WERI-Rb-1 (cell line): Measurements from ENCODE around the gene PTPN1.
A peak's percentile ranks its signal among the peaks of the same experiment; 100 is the strongest.

Experiments used
- DNase-seq: peaks from one replicate; pipeline ENCODE4 v3.0.0-alpha.2; 2020
- H3K27ac ChIP-seq: fragments of 250-450 bp; sonication (Bioruptor Pico); 2 replicates; pipeline ENCODE4 v1.5.1; 2020; ENCODE audit warnings: mild to moderate bottlenecking, moderate library complexity
- H3K27me3 ChIP-seq: fragments of 250-450 bp; sonication (Bioruptor Pico); 2 replicates; pipeline ENCODE4 v1.5.1; 2021; ENCODE audit warnings: mild to moderate bottlenecking, low read depth, moderate library complexity; ENCODE audit not compliant: insufficient read depth, severe bottlenecking
- H3K36me3 ChIP-seq: fragments of 250-450 bp; sonication (Bioruptor Pico); 2 replicates; pipeline ENCODE4 v1.5.1; 2020; ENCODE audit warnings: mild to moderate bottlenecking, moderate library complexity
- H3K4me3 ChIP-seq: 2 replicates; pipeline ENCODE4 v1.5.1; 2011; ENCODE audit warnings: low read depth, mild to moderate bottlenecking, control low read depth, low read length
- H3K9me3 ChIP-seq: fragments of 250-450 bp; sonication (Bioruptor Pico); 2 replicates; pipeline ENCODE4 v1.5.1; 2021; ENCODE audit warnings: mild to moderate bottlenecking, moderate library complexity; ENCODE audit not compliant: severe bottlenecking
- TF ChIP-seq, protein P1 (sequence below): IDR thresholded peaks from 2 replicates; pipeline ENCODE4 v1.5.1; 2011; ENCODE audit warnings: low read depth, mild to moderate bottlenecking, control low read depth, inconsistent platforms, low read length

Gene PTPN1

GRCh38 chr20:50594231-50594590 lies 84.0 kb downstream of the PTPN1 start:
- Histone ChIP-seq H3K27me3 (no peaks in the 10 kb centered on the region), H3K36me3 (no peaks in the 10 kb centered on the region), H3K4me3 (no peak overlapping the region), H3K27ac (no peak overlapping the region), H3K9me3 (no peaks in the 10 kb centered on the region)
- DNase-seq = no peak
- TF ChIP-seq, protein P1, sequence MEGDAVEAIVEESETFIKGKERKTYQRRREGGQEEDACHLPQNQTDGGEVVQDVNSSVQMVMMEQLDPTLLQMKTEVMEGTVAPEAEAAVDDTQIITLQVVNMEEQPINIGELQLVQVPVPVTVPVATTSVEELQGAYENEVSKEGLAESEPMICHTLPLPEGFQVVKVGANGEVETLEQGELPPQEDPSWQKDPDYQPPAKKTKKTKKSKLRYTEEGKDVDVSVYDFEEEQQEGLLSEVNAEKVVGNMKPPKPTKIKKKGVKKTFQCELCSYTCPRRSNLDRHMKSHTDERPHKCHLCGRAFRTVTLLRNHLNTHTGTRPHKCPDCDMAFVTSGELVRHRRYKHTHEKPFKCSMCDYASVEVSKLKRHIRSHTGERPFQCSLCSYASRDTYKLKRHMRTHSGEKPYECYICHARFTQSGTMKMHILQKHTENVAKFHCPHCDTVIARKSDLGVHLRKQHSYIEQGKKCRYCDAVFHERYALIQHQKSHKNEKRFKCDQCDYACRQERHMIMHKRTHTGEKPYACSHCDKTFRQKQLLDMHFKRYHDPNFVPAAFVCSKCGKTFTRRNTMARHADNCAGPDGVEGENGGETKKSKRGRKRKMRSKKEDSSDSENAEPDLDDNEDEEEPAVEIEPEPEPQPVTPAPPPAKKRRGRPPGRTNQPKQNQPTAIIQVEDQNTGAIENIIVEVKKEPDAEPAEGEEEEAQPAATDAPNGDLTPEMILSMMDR = no peak

GRCh38 chr20:50594591-50595432 lies 84.6 kb downstream of the PTPN1 start:
- no peaks in the 10 kb centered on the region for H3K36me3 ChIP-seq
- peak; percentile 36 for DNase-seq
- TF ChIP-seq, protein P1 = no peak

DNA sequence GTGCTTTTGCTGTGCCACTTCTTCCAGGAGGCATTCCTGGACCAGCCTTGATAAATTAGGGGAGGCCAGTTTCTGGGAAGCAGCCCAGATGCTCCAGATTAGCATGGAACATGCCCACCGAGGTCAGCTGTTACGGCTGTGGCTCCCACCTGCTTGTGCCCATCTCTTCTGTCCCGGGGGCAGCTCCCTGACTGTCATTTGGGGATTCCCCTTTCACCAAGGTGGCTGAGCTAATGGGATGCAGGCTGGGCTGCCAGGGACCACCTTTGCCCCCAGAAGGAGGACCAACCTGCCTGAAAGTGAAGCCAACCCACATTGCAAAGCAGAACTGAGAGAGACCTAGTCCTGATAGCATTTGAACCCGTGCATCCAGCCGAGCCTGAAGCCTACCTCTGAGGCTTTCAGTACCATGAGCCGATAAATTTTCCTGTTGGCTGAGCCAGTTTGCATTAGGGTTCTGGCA lies 85.3 kb downstream of the PTPN1 start:
- DNase-seq = no peak
- H3K27ac ChIP-seq = no peak overlapping the region

More at GRCh38 chr20:50594591-50595432, 84.6 kb downstream of the PTPN1 start:
- Histone ChIP-seq H3K27ac (no peak overlapping the region), H3K9me3 (no peaks in the 10 kb centered on the region), H3K27me3 (no peaks in the 10 kb centered on the region), H3K4me3 (no peak overlapping the region)

GRCh38 chr20:50595988-50596693 lies 86.0 kb downstream of the PTPN1 start:
- no peaks in the 10 kb centered on the region for H3K9me3 ChIP-seq
- DNase-seq = no peak

More for the DNA sequence above, 85.3 kb downstream of the PTPN1 start:
- Histone ChIP-seq H3K36me3 (no peaks in the 10 kb centered on the region), H3K4me3 (no peak overlapping the region), H3K27me3 (no peaks in the 10 kb centered on the region), H3K9me3 (no peaks in the 10 kb centered on the region)
- TF ChIP-seq, protein P1 = no peak

GRCh38 chr20:50596694-50597021 lies 86.5 kb downstream of the PTPN1 start:
- H3K27me3 ChIP-seq = no peaks in the 10 kb centered on the region
- DNase-seq = no peak
- no peak overlapping the region for H3K27ac ChIP-seq
- no peaks in the 10 kb centered on the region for H3K9me3 ChIP-seq
- TF ChIP-seq, protein P1 = no peak
- H3K4me3 ChIP-seq = no peak overlapping the region
- H3K36me3 ChIP-seq = no peaks in the 10 kb centered on the region

More at GRCh38 chr20:50595988-50596693, 86.0 kb downstream of the PTPN1 start:
- no peaks in the 10 kb centered on the region for H3K27me3 ChIP-seq
- H3K4me3 ChIP-seq = no peak overlapping the region
- H3K27ac ChIP-seq = no peak overlapping the region
- TF ChIP-seq, protein P1 = no peak
- H3K36me3 ChIP-seq = no peaks in the 10 kb centered on the region
